GM10266 (cell line): ENCODE data around the gene PADI2.

Experiments used
- DNase-seq: peaks from one replicate; pipeline ENCODE4 v3.0.0; 2012; ENCODE audit errors: extremely low spot score
- CTCF ChIP-seq: IDR thresholded peaks from 2 replicates; pipeline ENCODE4 v1.5.1; 2012; ENCODE audit warnings: mild to moderate bottlenecking, low read depth; ENCODE audit not compliant: control insufficient read depth, insufficient read depth; ENCODE audit errors: missing control alignments

The PADI2 gene

GRCh38 chr1:17119076-17119772 lies at the start of gene PADI2:
Gene PADI2, minus strand, starts transcription at chr1:17119451. Its CDS starts 80 bp downstream, at chr1:17119371.
- TF ChIP-seq CTCF = no peak
- DNase-seq = peak; percentile 86

GRCh38 chr1:17168091-17168876 lies 49.0 kb upstream of the PADI2 start:
- DNase-seq = no peak
- TF ChIP-seq CTCF = no peak

GRCh38 chr1:17167786-17168090 lies 48.5 kb upstream of the PADI2 start:
- DNase-seq = no peak
- no peak for TF ChIP-seq CTCF

GRCh38 chr1:17167041-17167785 lies 48.0 kb upstream of the PADI2 start:
- DNase-seq = no peak
- no peak for TF ChIP-seq CTCF

GRCh38 chr1:17165823-17166222 lies 46.6 kb upstream of the PADI2 start:
- TF ChIP-seq CTCF = no peak
- no peak for DNase-seq

GRCh38 chr1:17163789-17164666 lies 44.8 kb upstream of the PADI2 start:
- TF ChIP-seq CTCF = no peak
- DNase-seq = no peak
